Measurements from ENCODE around the gene RAB11FIP4. TPM values are rescaled to one million over a fixed set of nuclear protein-coding genes. Genes with fewer than 3 reads are reported as not detected.

The RAB11FIP4 gene
- total RNA-seq, 1 experiment from 2014 or later: 10.8 TPM

DNA sequence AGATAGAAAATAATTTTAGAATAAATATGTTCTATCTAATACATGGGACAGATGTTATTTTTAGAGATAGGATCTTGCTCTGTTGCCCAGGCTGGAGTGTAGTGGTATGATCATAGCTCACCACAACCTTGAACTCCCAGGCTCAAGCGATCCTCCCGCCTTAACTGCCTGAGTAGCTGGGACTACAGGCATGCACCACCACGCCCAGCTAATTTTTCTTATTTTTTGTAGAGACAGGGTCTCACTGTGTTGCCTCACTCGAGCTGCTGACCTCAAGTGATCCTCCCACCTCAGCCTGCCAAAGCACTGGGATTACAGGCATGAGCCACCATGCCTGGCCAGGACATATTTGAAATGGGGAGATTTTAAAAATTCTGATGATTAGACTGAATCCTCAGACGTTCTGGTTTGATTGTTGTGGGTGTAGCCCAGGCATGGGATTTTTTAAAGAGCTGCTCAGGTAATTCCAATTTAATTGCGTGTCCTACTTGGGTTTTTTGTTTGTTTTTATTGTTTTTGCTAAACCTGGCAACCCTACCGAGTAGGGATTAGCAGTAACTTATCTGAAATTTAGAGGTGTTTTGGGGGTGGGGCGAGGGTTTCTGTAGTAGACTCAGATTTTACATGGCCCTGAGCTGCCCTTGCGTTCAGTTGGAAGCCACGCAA is 142.9 kb downstream of the RAB11FIP4 start:
- Histone ChIP-seq H3K27ac (ENCODE audit: low read length) (no peak overlapping the region), H3K9me3 (ENCODE audit: control insufficient read depth, insufficient read depth, low read depth, low read length) (no peaks in the 10 kb centered on the region), H3K4me3 (ENCODE audit: low read depth in 2 of 2, low read length in 2 of 2) (no peak overlapping the region), H3K4me1 (ENCODE audit: control insufficient read depth, insufficient read depth, low read length) (peaks cover 9% of the 10 kb centered on the region; the same call in 1 of the 2 replicates), H3K27me3 (ENCODE audit: control insufficient read depth, insufficient read depth, low read length) (no peaks in the 10 kb centered on the region), H3K36me3 (ENCODE audit: control insufficient read depth, insufficient read depth, low read length) (no peaks in the 10 kb centered on the region)
- in situ Hi-C loops (cut with HindIII; ENCODE audit: low pct_unique_long_range_greater_than_20kb, low sequenced_read_pairs): no loop called here
- ChIA-PET POLR2A (interaction anchor here (0.5 to 0.6 kb wide), 3 partner anchors 9 to 394 kb away, joined by 4 to 9 read pairs (median 5); no protein-coding TSS in a partner anchor), CTCF (interaction anchor here (1.2 to 2.6 kb wide), 2 partner anchors 10 to 308 kb away, joined by 5 to 6 read pairs; no protein-coding TSS in a partner anchor)
- intact Hi-C loops (cut with micrococcal nuclease; ENCODE audit: unreplicated experiment): no loop called here
- TF ChIP-seq, protein P1, sequence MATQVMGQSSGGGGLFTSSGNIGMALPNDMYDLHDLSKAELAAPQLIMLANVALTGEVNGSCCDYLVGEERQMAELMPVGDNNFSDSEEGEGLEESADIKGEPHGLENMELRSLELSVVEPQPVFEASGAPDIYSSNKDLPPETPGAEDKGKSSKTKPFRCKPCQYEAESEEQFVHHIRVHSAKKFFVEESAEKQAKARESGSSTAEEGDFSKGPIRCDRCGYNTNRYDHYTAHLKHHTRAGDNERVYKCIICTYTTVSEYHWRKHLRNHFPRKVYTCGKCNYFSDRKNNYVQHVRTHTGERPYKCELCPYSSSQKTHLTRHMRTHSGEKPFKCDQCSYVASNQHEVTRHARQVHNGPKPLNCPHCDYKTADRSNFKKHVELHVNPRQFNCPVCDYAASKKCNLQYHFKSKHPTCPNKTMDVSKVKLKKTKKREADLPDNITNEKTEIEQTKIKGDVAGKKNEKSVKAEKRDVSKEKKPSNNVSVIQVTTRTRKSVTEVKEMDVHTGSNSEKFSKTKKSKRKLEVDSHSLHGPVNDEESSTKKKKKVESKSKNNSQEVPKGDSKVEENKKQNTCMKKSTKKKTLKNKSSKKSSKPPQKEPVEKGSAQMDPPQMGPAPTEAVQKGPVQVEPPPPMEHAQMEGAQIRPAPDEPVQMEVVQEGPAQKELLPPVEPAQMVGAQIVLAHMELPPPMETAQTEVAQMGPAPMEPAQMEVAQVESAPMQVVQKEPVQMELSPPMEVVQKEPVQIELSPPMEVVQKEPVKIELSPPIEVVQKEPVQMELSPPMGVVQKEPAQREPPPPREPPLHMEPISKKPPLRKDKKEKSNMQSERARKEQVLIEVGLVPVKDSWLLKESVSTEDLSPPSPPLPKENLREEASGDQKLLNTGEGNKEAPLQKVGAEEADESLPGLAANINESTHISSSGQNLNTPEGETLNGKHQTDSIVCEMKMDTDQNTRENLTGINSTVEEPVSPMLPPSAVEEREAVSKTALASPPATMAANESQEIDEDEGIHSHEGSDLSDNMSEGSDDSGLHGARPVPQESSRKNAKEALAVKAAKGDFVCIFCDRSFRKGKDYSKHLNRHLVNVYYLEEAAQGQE (IDR thresholded peaks at IDR 0.05; ENCODE audit: insufficient read depth in 1 of 2, low read depth in 2 of 2, low read length in 1 of 2): no peak
- TF ChIP-seq TCF7L2 (IDR thresholded peaks at IDR 0.05; ENCODE audit: low read depth, low read length) (no peak), SIN3A (IDR thresholded peaks at IDR 0.05; ENCODE audit: borderline replicate concordance, insufficient read depth, low read depth, low read length) (no peak)
- no peak for ATAC-seq
- DNase-seq (ENCODE audit: low read depth, low spot score): no peak
- no TSS peak for BruUV-seq (replicated peaks)

DNA sequence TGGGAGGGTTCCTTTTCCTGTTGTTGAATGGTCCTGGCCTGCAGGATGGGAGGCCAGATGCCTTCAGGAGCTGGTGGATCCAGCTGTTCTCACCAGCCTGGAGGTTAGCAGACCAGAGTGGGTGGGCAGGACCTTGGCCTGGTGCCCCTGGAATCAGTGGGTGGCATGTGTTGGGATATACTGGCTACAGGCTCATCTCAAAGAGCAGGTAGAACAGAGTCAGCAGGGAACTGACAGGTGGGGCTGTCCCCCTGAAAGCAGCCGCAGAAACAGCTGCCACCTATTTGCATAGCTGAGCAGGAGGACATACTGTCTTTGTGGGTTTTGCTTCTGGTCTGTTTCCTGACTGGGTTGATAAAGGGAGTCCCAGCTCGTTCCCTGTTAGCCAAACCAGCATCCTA is 144.1 kb downstream of the RAB11FIP4 start:
- in situ Hi-C loops (cut with HindIII; ENCODE audit: low pct_unique_long_range_greater_than_20kb, low sequenced_read_pairs): no loop called here
- ATAC-seq (no peak), DNase-seq (ENCODE audit: low read depth, low spot score) (no peak)
- Histone ChIP-seq H3K4me1 (ENCODE audit: control insufficient read depth, insufficient read depth, low read length) (peaks cover 9% of the 10 kb centered on the region; the same call in 1 of the 2 replicates), H3K4me3 (ENCODE audit: low read depth in 2 of 2, low read length in 2 of 2) (no peak overlapping the region), H3K9me3 (ENCODE audit: control insufficient read depth, insufficient read depth, low read depth, low read length) (no peaks in the 10 kb centered on the region), H3K36me3 (ENCODE audit: control insufficient read depth, insufficient read depth, low read length) (no peaks in the 10 kb centered on the region), H3K27ac (ENCODE audit: low read length) (no peak overlapping the region), H3K27me3 (ENCODE audit: control insufficient read depth, insufficient read depth, low read length) (no peaks in the 10 kb centered on the region)
- TF ChIP-seq SIN3A (IDR thresholded peaks at IDR 0.05; ENCODE audit: borderline replicate concordance, insufficient read depth, low read depth, low read length): no peak
- TF ChIP-seq, protein P1 (IDR thresholded peaks at IDR 0.05; ENCODE audit: insufficient read depth in 1 of 2, low read depth in 2 of 2, low read length in 1 of 2): no peak
- TF ChIP-seq, protein P2, sequence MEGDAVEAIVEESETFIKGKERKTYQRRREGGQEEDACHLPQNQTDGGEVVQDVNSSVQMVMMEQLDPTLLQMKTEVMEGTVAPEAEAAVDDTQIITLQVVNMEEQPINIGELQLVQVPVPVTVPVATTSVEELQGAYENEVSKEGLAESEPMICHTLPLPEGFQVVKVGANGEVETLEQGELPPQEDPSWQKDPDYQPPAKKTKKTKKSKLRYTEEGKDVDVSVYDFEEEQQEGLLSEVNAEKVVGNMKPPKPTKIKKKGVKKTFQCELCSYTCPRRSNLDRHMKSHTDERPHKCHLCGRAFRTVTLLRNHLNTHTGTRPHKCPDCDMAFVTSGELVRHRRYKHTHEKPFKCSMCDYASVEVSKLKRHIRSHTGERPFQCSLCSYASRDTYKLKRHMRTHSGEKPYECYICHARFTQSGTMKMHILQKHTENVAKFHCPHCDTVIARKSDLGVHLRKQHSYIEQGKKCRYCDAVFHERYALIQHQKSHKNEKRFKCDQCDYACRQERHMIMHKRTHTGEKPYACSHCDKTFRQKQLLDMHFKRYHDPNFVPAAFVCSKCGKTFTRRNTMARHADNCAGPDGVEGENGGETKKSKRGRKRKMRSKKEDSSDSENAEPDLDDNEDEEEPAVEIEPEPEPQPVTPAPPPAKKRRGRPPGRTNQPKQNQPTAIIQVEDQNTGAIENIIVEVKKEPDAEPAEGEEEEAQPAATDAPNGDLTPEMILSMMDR (IDR thresholded peaks at IDR 0.05): no peak
- TF ChIP-seq TCF7L2 (IDR thresholded peaks at IDR 0.05; ENCODE audit: low read depth, low read length): no peak
- TF ChIP-seq POLR2AphosphoS5 (IDR thresholded peaks at IDR 0.05; ENCODE audit: low read depth, low read length): no peak
- BruUV-seq (replicated peaks): no TSS peak
- intact Hi-C loops (cut with micrococcal nuclease; ENCODE audit: unreplicated experiment): no loop called here
- POLR2A ChIA-PET: interaction anchor here (0.6 kb wide), 1 partner anchor 130 kb away, joined by 4 read pairs; no protein-coding TSS in a partner anchor
- CTCF ChIA-PET: interaction anchor here (0.5 to 2.6 kb wide), 4 partner anchors 11 to 307 kb away, joined by 3 to 6 read pairs (median 5); no protein-coding TSS in a partner anchor
